Panc1 (cell line): Measurements from ENCODE around the gene ITGAD. TPM values are rescaled to one million over a fixed set of nuclear protein-coding genes. Genes with fewer than 3 reads are reported as not detected.

ENCODE experiments used
- ATAC-seq: fragments of 200-7000 bp; cut with Tn5 transposase; 2 replicates; pipeline ENCODE4 v1.9.1; 2020; ENCODE audit warnings: mild to moderate bottlenecking, moderate library complexity
- BruUV-seq: library from RNA; stranded (reverse); fragments of 400-500 nt; replicated peaks from 2 replicates; lab custom pipeline; 2021; lab: Mats Ljungman, UMichigan
- CTCF ChIA-PET: fragments of 300-600 bp; sonication (Branson Sonifier 250); formaldehyde crosslinking; loops from one replicate; lab custom pipeline; 2022; ENCODE audit warnings: antibody characterized with exemption; lab: Charles Lee
- POLR2A ChIA-PET: fragments of 300-600 bp; sonication (Branson Sonifier 250); formaldehyde crosslinking; loops from one replicate; lab custom pipeline; 2022; ENCODE audit warnings: antibody characterized with exemption; lab: Charles Lee
- DNase-seq: peaks from one replicate; pipeline ENCODE4 v3.0.0-alpha.2; 2010; ENCODE audit warnings: low read depth, low spot score
- H3K27ac ChIP-seq: 2 replicates; pipeline ENCODE4 v1.5.1; 2011; ENCODE audit warnings: mild to moderate bottlenecking, low read length, inconsistent platforms
- H3K27me3 ChIP-seq: fragments of 200-500 bp; sonication (Bioruptor generic); 2 replicates; pipeline ENCODE4 v1.6.0; 2014; ENCODE audit warnings: low read length, inconsistent platforms; ENCODE audit not compliant: control insufficient read depth, insufficient read depth
- H3K36me3 ChIP-seq: fragments of 200-500 bp; sonication (Bioruptor generic); 2 replicates; pipeline ENCODE4 v1.5.1; 2014; ENCODE audit warnings: inconsistent platforms, mild to moderate bottlenecking, low read length, moderate library complexity; ENCODE audit not compliant: control insufficient read depth, insufficient read depth
- H3K4me1 ChIP-seq: 2 replicates; pipeline ENCODE4 v1.5.1; 2011; ENCODE audit warnings: inconsistent platforms, mild to moderate bottlenecking, low read length, moderate library complexity; ENCODE audit not compliant: control insufficient read depth, insufficient read depth
- H3K4me3 ChIP-seq, 2 experiments: 2 replicates each; pipeline ENCODE4 v1.5.1; 2011 to 2012; ENCODE audit warnings: low read depth in 2 of 2, low read length in 2 of 2, mild to moderate bottlenecking in 2 of 2, inconsistent platforms in 1 of 2, moderate library complexity in 1 of 2
- H3K9me3 ChIP-seq: fragments of 200-500 bp; sonication (Bioruptor generic); 2 replicates; pipeline ENCODE4 v1.5.1; 2014; ENCODE audit warnings: low read depth, mild to moderate bottlenecking, inconsistent platforms, low read length, moderate library complexity; ENCODE audit not compliant: control insufficient read depth, insufficient read depth
- CTCF ChIP-seq: fragments of 450-650 bp; IDR thresholded peaks from 2 replicates; pipeline ENCODE4 v1.5.1; 2017; ENCODE audit warnings: mild to moderate bottlenecking
- POLR2AphosphoS5 ChIP-seq: IDR thresholded peaks from 2 replicates; pipeline ENCODE4 v1.6.1; 2012; ENCODE audit warnings: mild to moderate bottlenecking, low read depth, low read length, moderate library complexity
- REST ChIP-seq, 2 experiments: IDR thresholded peaks; 2 replicates each; pipeline ENCODE4 v1.6.1; 2011 to 2012; ENCODE audit warnings: low read depth in 2 of 2, control low read depth in 1 of 2, low read length in 1 of 2, mild to moderate bottlenecking in 1 of 2, moderate library complexity in 1 of 2; ENCODE audit not compliant: insufficient read depth in 1 of 2
- SIN3A ChIP-seq: IDR thresholded peaks from 2 replicates; pipeline ENCODE4 v1.6.1; 2012; ENCODE audit warnings: low read depth, mild to moderate bottlenecking, low read length, moderate library complexity, borderline replicate concordance; ENCODE audit not compliant: insufficient read depth
- TCF7L2 ChIP-seq: IDR thresholded peaks from 2 replicates; pipeline ENCODE4 v1.6.1; 2011; ENCODE audit warnings: mild to moderate bottlenecking, low read depth, low read length, inconsistent platforms
- in situ Hi-C: cut with HindIII; loops from 2 replicates; pipeline ENCODE4 v1.10.0; 2016; ENCODE audit warnings: low sequenced_read_pairs, low pct_unique_long_range_greater_than_20kb
- intact Hi-C: fragments of 100-400 bp; cut with micrococcal nuclease; formaldehyde crosslinking; loops from one replicate; pipeline ENCODE4 v1.10.0; 2022; ENCODE audit not compliant: unreplicated experiment
- total RNA-seq: library from RNA; stranded (reverse); gene quantifications from one replicate; pipeline ENCODE4 v1.2.1, GENCODE V29; 2021; ENCODE audit not compliant: unreplicated experiment

Gene ITGAD
- total RNA-seq, 1 experiment from 2014 or later, result not detected

- ATAC-seq, result 0 out of 2 replicates have a peak, but pooled peaks have one; percentile 27
- ChIA-PET CTCF (interaction anchor here (0.6 kb wide), 1 partner anchor 236 kb away, joined by 4 read pairs; no protein-coding TSS in a partner anchor), POLR2A (no interaction called here)
- no peaks in the 10 kb centered on the region for H3K4me1 ChIP-seq
- no peaks in the 10 kb centered on the region for H3K9me3 ChIP-seq
- H3K27ac ChIP-seq, result no peak overlapping the region
- intact Hi-C loops (no loop called here), in situ Hi-C loops (no loop called here)
- no peaks in the 10 kb centered on the region for H3K27me3 ChIP-seq
- TF ChIP-seq CTCF (no peak), TCF7L2 (no peak), SIN3A (no peak), REST (IDR thresholded peaks at IDR 0.05; ENCODE audit: insufficient read depth in 1 of 2, low read depth in 2 of 2, low read length in 1 of 2) (no peak), POLR2AphosphoS5 (no peak)
- no peak overlapping the region for H3K4me3 ChIP-seq
- no TSS peak for BruUV-seq
- H3K36me3 ChIP-seq, result no peaks in the 10 kb centered on the region
- no peak for DNase-seq
These were observed 42.4 kb downstream of the ITGAD start for GRCh38 chr16:31435341-31436220.

GRCh38 chr16:31436221-31437045, 43.3 kb downstream of the ITGAD start:
- in situ Hi-C loops, result no loop called here
- CTCF ChIA-PET, result no interaction called here

More at GRCh38 chr16:31436221-31437045, 43.3 kb downstream of the ITGAD start:
- Histone ChIP-seq H3K4me1 (no peaks in the 10 kb centered on the region), H3K27me3 (no peaks in the 10 kb centered on the region), H3K4me3 (no peak overlapping the region), H3K9me3 (no peaks in the 10 kb centered on the region), H3K36me3 (no peaks in the 10 kb centered on the region), H3K27ac (no peak overlapping the region)
- ATAC-seq, result peak; percentile 40
- BruUV-seq, result no TSS peak
- TF ChIP-seq CTCF, result no peak
- TF ChIP-seq REST (IDR thresholded peaks at IDR 0.05; ENCODE audit: insufficient read depth in 1 of 2, low read depth in 2 of 2, low read length in 1 of 2), result no peak
- TF ChIP-seq POLR2AphosphoS5, result no peak
- no peak for TF ChIP-seq SIN3A
- no peak for TF ChIP-seq TCF7L2
- DNase-seq, result no peak
- intact Hi-C loops, result no loop called here
- POLR2A ChIA-PET, result no interaction called here
